Caki2 (cell line): Measurements from ENCODE around the gene ANO8. TPM values are rescaled to one million over a fixed set of nuclear protein-coding genes. Genes with fewer than 3 reads are reported as not detected.
"Not testable (repeated sequence)": the region's sequence is repeated elsewhere in the genome, so short reads cannot be mapped to it uniquely, and the experiment has no call there.

Source experiments
- DNase-seq: peaks from one replicate; pipeline ENCODE4 v3.0.0-alpha.2; 2015; ENCODE audit warnings: low read depth
- in situ Hi-C: cut with HindIII; loops from 2 replicates; pipeline ENCODE4 v1.10.0; 2016; ENCODE audit warnings: low sequenced_read_pairs, low pct_unique_long_range_greater_than_20kb, mixed read lengths
- total RNA-seq: library from RNA; depleted of rRNA; stranded (reverse); fragments of >200 nt; shearing (Covaris generic); gene quantifications from 2 replicates; pipeline ENCODE4 v1.2.3, GENCODE V29; 2014; ENCODE audit warnings: low replicate concordance; rRNA removed

ANO8 gene
- total RNA-seq, 1 experiment from 2014 or later = 5.4 TPM

GRCh38 chr19:17275441-17276175, 59.0 kb downstream of the ANO8 start:
- in situ Hi-C loops = no loop called here
- DNase-seq = no peak

GRCh38 chr19:17274892-17275291, 59.8 kb downstream of the ANO8 start:
- DNase-seq, in situ Hi-C loops: not testable (repeated sequence)

Other genes starting within 250 kb of the ANO8 start
- 59.3 and 78.1 TPM in 2 replicates for gene USE1, start 119.5 kb downstream of the ANO8 start, total RNA-seq
- gene OCEL1, start 108.6 kb downstream of the ANO8 start, total RNA-seq = 6.5 and 26.0 TPM in 2 replicates
- gene NR2F6, start 88.9 kb downstream of the ANO8 start, total RNA-seq = 121 and 145 TPM in 2 replicates
- gene USHBP1, start 70.1 kb downstream of the ANO8 start, total RNA-seq = not detected in 2 replicates
- gene BABAM1, start 67.4 kb downstream of the ANO8 start, total RNA-seq = 247 and 320 TPM in 2 replicates
- 0.51 TPM in 1 of 2 replicates, not detected in the other for gene ANKLE1, start 53.0 kb downstream of the ANO8 start, total RNA-seq
- gene ABHD8, start 31.4 kb downstream of the ANO8 start, total RNA-seq = 38.9 and 49.9 TPM in 2 replicates
- 21.0 and 38.9 TPM in 2 replicates for gene MRPL34, start 29.0 kb downstream of the ANO8 start, total RNA-seq
- 17.9 and 23.5 TPM in 2 replicates for gene DDA1, start 25.3 kb downstream of the ANO8 start, total RNA-seq
- 49.6 and 61.3 TPM in 2 replicates for gene GTPBP3, start 2.7 kb upstream of the ANO8 start, total RNA-seq
- gene PLVAP, start 42.5 kb upstream of the ANO8 start, total RNA-seq = not detected in 2 replicates
- gene CCDC194, start 59.3 kb upstream of the ANO8 start, total RNA-seq = not detected in 2 replicates
- 25.1 and 26.8 TPM in 2 replicates for gene BST2, start 70.8 kb upstream of the ANO8 start, total RNA-seq
- 77.8 and 129 TPM in 2 replicates for gene MVB12A, start 85.2 kb upstream of the ANO8 start, total RNA-seq
- not detected in 2 replicates for gene TMEM221, start 113.8 kb upstream of the ANO8 start, total RNA-seq
- gene NXNL1, start 126.1 kb upstream of the ANO8 start, total RNA-seq = not detected in 2 replicates
- gene SLC27A1, start 135.7 kb upstream of the ANO8 start, total RNA-seq = 18.2 and 44.5 TPM in 2 replicates
- gene PGLS, start 176.8 kb upstream of the ANO8 start, total RNA-seq = 197 and 233 TPM in 2 replicates
- gene COLGALT1, start 220.8 kb upstream of the ANO8 start, total RNA-seq = 133 and 145 TPM in 2 replicates